ENCODE measurements around the gene BACH2. TPM values are rescaled to one million over a fixed set of nuclear protein-coding genes. Genes with fewer than 3 reads are reported as not detected.

The BACH2 gene
- total and polyA plus RNA-seq, 2 of the 8 experiments (the other 6 are each of a cell fraction or from before 2014, with no cell fraction given): 1.9 to 5.9 TPM

GRCh38 chr6:90149280-90149679 lies 147.4 kb downstream of the BACH2 start (continued):
- TF ChIP-seq USF2 (IDR thresholded peaks at IDR 0.05; ENCODE audit: low read length) (no peak), POLR2AphosphoS5 (IDR thresholded peaks at IDR 0.05; ENCODE audit: low read depth, low read length) (no peak), E2F6 (IDR thresholded peaks at IDR 0.05) (no peak)
